SK-N-DZ (cell line): ENCODE measurements around the gene VAC14. TPM values are rescaled to one million over a fixed set of nuclear protein-coding genes. Genes with fewer than 3 reads are reported as not detected.
"Not testable (repeated sequence)": the region's sequence is repeated elsewhere in the genome, so short reads cannot be mapped to it uniquely, and the experiment has no call there.

ENCODE experiments used
- DNase-seq: peaks from one replicate; pipeline ENCODE4 v3.0.0-alpha.2; 2015; ENCODE audit warnings: low spot score
- polyA plus RNA-seq, 2 experiments: library from polyadenylated mRNA; depleted of rRNA; stranded (reverse); fragments of >200 nt; gene quantifications; 2 replicates each; pipeline ENCODE4 v1.2.3, GENCODE V29; 2014

VAC14 gene
- polyA plus RNA-seq (2014; cell fraction: cytosol; rRNA removed): 35.9 and 36.3 TPM in 2 replicates
- polyA plus RNA-seq (2014; cell fraction: nucleus; rRNA removed): 35.0 and 40.4 TPM in 2 replicates

GRCh38 chr16:70800781-70801480 lies at the start of gene VAC14:
Gene VAC14, minus strand, starts transcription at chr16:70801158. Its CDS starts 258 bp downstream, at chr16:70800900.
- peak; percentile 87 for DNase-seq

- not testable (repeated sequence) for DNase-seq
Observed at GRCh38 chr16:70823498-70824118, 22.6 kb upstream of the VAC14 start.

- DNase-seq: not testable (repeated sequence)
Observed at GRCh38 chr16:70822734-70823133, 21.8 kb upstream of the VAC14 start.

- DNase-seq: not testable (repeated sequence)
Observed at GRCh38 chr16:70818088-70818487, 17.1 kb upstream of the VAC14 start.

GRCh38 chr16:70809392-70810060 lies 8.6 kb upstream of the VAC14 start:
- DNase-seq: no peak

- no peak for DNase-seq
Observed at GRCh38 chr16:70808371-70808770, 7.4 kb upstream of the VAC14 start.

GRCh38 chr16:70805787-70806186 lies 4.8 kb upstream of the VAC14 start:
- no peak for DNase-seq

- DNase-seq: no peak
Observed at GRCh38 chr16:70805380-70805779, 4.4 kb upstream of the VAC14 start.

- no peak for DNase-seq
Observed at GRCh38 chr16:70804734-70805169, 3.8 kb upstream of the VAC14 start.

- DNase-seq: no peak
Observed at GRCh38 chr16:70804153-70804733, 3.3 kb upstream of the VAC14 start.

GRCh38 chr16:70803319-70803718 lies 2.4 kb upstream of the VAC14 start:
- DNase-seq: no peak

- no peak for DNase-seq
Observed at GRCh38 chr16:70801611-70802010, 653 bp upstream of the VAC14 start.

- DNase-seq: no peak
Observed at GRCh38 chr16:70800311-70800710, 647 bp downstream of the VAC14 start.

- DNase-seq: no peak
Observed at GRCh38 chr16:70796301-70796700, 4.7 kb downstream of the VAC14 start.

- no peak for DNase-seq
Observed at GRCh38 chr16:70795296-70795912, 5.6 kb downstream of the VAC14 start.

- DNase-seq: no peak
Observed at GRCh38 chr16:70793851-70794502, 7.0 kb downstream of the VAC14 start.

- DNase-seq: no peak
Observed at GRCh38 chr16:70790815-70791214, 10.1 kb downstream of the VAC14 start.

- no peak for DNase-seq
Observed at GRCh38 chr16:70789595-70790447, 11.1 kb downstream of the VAC14 start.

GRCh38 chr16:70788668-70789594 lies 12.0 kb downstream of the VAC14 start:
- DNase-seq: no peak
